ENCODE measurements around the gene VPS36.
"Not testable (repeated sequence)": the region's sequence is repeated elsewhere in the genome, so short reads cannot be mapped to it uniquely, and the experiment has no call there.

The VPS36 gene

GRCh38 chr13:52374389-52374788 lies 76.0 kb downstream of the VPS36 start:
- DNase-seq: no peak

- not testable (repeated sequence) for DNase-seq
These were observed 77.2 kb downstream of the VPS36 start for GRCh38 chr13:52373277-52373676.

- DNase-seq: no peak
These were observed 78.6 kb downstream of the VPS36 start for GRCh38 chr13:52371736-52372247.

- DNase-seq: no peak
These were observed 84.1 kb downstream of the VPS36 start for GRCh38 chr13:52366291-52366690.

Data from T-helper 9 cell (primary cell).